DND-41 (cell line): Measurements from ENCODE around the gene SP7.

Source experiments
- ATAC-seq: fragments of 200-7000 bp; cut with Tn5 transposase; 3 replicates; pipeline ENCODE4 v1.9.1; 2021; ENCODE audit warnings: low read depth; ENCODE audit not compliant: insufficient read depth
- DNase-seq: peaks from one replicate; pipeline ENCODE4 v3.0.0-alpha.2; 2020
- H2AFZ ChIP-seq: 2 replicates; pipeline ENCODE4 v1.6.0; 2012; ENCODE audit warnings: low read depth, low read length
- H3K27ac ChIP-seq: 2 replicates; pipeline ENCODE4 v1.5.1; 2012; ENCODE audit warnings: low read length, inconsistent platforms
- H3K27me3 ChIP-seq: fragments of 200-600 bp; sonication (generic); 2 replicates; pipeline ENCODE4 v1.6.0; 2012; ENCODE audit warnings: low read length, mild to moderate bottlenecking, inconsistent platforms; ENCODE audit not compliant: insufficient read depth, poor library complexity
- H3K36me3 ChIP-seq: 2 replicates; pipeline ENCODE4 v1.5.1; 2012; ENCODE audit warnings: low read length, inconsistent platforms; ENCODE audit not compliant: insufficient read depth
- H3K4me1 ChIP-seq: 2 replicates; pipeline ENCODE4 v1.5.1; 2012; ENCODE audit warnings: mild to moderate bottlenecking, low read length; ENCODE audit not compliant: insufficient read depth
- H3K4me2 ChIP-seq: 2 replicates; pipeline ENCODE4 v1.6.0; 2012; ENCODE audit warnings: mild to moderate bottlenecking, moderate library complexity, low read length, inconsistent platforms; ENCODE audit not compliant: insufficient read depth
- H3K4me3 ChIP-seq, 2 experiments: fragments of 200-600 bp in 1 of 2; shearing (Covaris generic) in 1 of 2; 2 replicates each; pipeline ENCODE4 v1.5.1; 2012 to 2016; ENCODE audit warnings: inconsistent platforms in 2 of 2, low read length in 2 of 2, mild to moderate bottlenecking in 2 of 2, low read depth in 1 of 2, moderate library complexity in 1 of 2
- H3K79me2 ChIP-seq: 2 replicates; pipeline ENCODE4 v1.6.0; 2012; ENCODE audit warnings: low read length, inconsistent platforms; ENCODE audit not compliant: insufficient read depth
- H3K9ac ChIP-seq: 2 replicates; pipeline ENCODE4 v1.6.0; 2012; ENCODE audit warnings: low read depth, mild to moderate bottlenecking, inconsistent platforms, low read length, moderate library complexity
- H3K9me3 ChIP-seq: 2 replicates; pipeline ENCODE4 v1.5.1; 2012; ENCODE audit warnings: low read length, moderate library complexity, mild to moderate bottlenecking, inconsistent platforms; ENCODE audit not compliant: insufficient read depth, severe bottlenecking
- H4K20me1 ChIP-seq: 2 replicates; pipeline ENCODE4 v1.6.0; 2012; ENCODE audit warnings: low read length; ENCODE audit not compliant: insufficient read depth
- CTCF ChIP-seq: IDR thresholded peaks from 2 replicates; pipeline ENCODE4 v1.5.1; 2012; ENCODE audit warnings: borderline replicate concordance, low read length, moderate library complexity, mild to moderate bottlenecking; ENCODE audit not compliant: poor library complexity, severe bottlenecking; ENCODE audit errors: extremely low read depth
- EZH2 ChIP-seq: IDR thresholded peaks from 3 replicates; pipeline ENCODE4 v1.6.1; 2012; ENCODE audit warnings: borderline replicate concordance, low read depth, mild to moderate bottlenecking, moderate library complexity, low read length, inconsistent platforms; ENCODE audit not compliant: severe bottlenecking

The SP7 gene

DNA sequence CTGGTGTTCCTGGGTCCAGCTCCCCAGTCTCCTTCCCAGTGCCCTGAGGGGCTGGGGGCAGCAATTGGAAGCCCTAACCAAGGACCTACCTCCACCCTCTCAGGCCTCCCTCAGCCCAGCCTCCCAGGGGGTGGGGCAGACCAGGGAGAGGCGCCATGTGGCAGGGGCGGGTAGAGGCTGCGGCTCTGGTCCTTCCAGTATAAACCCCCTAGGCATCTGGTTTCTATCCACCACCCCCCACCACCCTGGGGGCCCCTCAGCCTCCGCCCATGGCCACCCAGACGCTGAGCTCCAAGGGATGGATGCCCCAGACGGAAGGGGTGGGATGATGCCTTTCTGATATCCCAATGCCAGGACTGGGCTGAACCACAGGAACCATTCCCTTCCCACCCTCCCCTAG lies 2.8 kb upstream of the SP7 start:
- Histone ChIP-seq H3K27ac (no peak overlapping the region), H3K4me3 (no peak overlapping the region), H3K79me2 (no peaks in the 10 kb centered on the region), H3K36me3 (no peaks in the 10 kb centered on the region), H3K9ac (no peak overlapping the region), H4K20me1 (no peaks in the 10 kb centered on the region), H3K4me2 (no peak overlapping the region), H3K9me3 (no peaks in the 10 kb centered on the region), H3K27me3 (peaks cover 46% of the 10 kb centered on the region), H2AFZ (no peak overlapping the region), H3K4me1 (no peaks in the 10 kb centered on the region)
- TF ChIP-seq EZH2 (no peak), CTCF (no peak)
- no peak for ATAC-seq
- no peak for DNase-seq

DNA sequence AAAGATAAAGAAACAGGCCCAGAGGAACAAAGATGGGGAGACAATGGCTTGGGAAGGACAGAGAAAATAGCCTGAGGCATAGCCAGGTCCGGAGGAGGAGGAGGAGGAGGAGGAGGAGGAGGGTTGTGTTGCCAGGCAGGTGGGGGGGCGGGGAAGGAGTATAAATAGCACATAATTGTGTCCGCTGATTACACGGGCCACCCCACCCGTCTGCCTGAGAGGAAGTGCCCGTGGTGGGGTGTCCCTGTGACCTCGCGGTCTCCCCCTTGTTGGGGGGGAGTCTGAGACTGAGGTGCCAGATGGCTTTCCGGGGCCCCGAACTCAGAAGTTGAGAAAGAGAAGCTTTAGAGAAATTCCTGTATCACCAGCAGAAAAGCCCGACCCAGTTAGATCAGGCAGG lies 1.9 kb upstream of the SP7 start:
- no peak for DNase-seq
- TF ChIP-seq EZH2, result no peak
- no peak for TF ChIP-seq CTCF

GRCh38 chr12:53334822-53335221 lies 1.3 kb downstream of the SP7 start:
- ATAC-seq (no peak), DNase-seq (no peak)
- no peak overlapping the region for H2AFZ ChIP-seq
- H3K36me3 ChIP-seq, result no peaks in the 10 kb centered on the region
- H3K4me2 ChIP-seq, result no peak overlapping the region
- H3K4me1 ChIP-seq, result no peaks in the 10 kb centered on the region
- H3K4me3 ChIP-seq, result no peak overlapping the region
- H4K20me1 ChIP-seq, result no peaks in the 10 kb centered on the region
- no peaks in the 10 kb centered on the region for H3K79me2 ChIP-seq
- peaks cover 38% of the 10 kb centered on the region for H3K27me3 ChIP-seq
- no peak overlapping the region for H3K9ac ChIP-seq
- no peaks in the 10 kb centered on the region for H3K9me3 ChIP-seq
- TF ChIP-seq CTCF (no peak), EZH2 (no peak)
- no peak overlapping the region for H3K27ac ChIP-seq

More for the DNA sequence above, 1.9 kb upstream of the SP7 start:
- no peaks in the 10 kb centered on the region for H3K9me3 ChIP-seq
- no peaks in the 10 kb centered on the region for H3K4me1 ChIP-seq
- H3K79me2 ChIP-seq, result no peaks in the 10 kb centered on the region
- H2AFZ ChIP-seq, result no peak overlapping the region
- H3K4me2 ChIP-seq, result no peak overlapping the region
- no peak overlapping the region for H3K27ac ChIP-seq
- H3K9ac ChIP-seq, result no peak overlapping the region
- peaks cover 42% of the 10 kb centered on the region for H3K27me3 ChIP-seq
- no peaks in the 10 kb centered on the region for H3K36me3 ChIP-seq
- no peaks in the 10 kb centered on the region for H4K20me1 ChIP-seq
- no peak for ATAC-seq
- no peak overlapping the region for H3K4me3 ChIP-seq

DNA sequence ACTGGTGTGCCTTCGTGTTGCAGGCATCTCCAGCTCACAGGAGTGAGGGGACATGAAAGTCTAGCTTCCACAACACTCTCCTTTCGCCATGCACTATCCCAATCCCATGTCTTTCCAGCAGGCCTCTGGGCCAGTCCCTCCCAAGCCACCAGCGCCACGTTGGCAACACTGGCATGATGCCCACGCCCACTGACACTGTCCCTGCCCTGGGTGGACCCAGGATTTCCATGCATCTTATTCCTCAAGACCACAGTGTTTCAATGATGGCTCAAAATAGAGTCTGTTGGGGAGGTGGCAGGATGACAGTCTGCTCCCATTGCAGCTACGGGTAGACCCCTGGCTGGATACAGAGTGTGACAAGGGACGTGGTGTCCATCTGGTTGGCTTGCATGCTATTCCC lies 2.3 kb downstream of the SP7 start:
- peaks cover 35% of the 10 kb centered on the region for H3K27me3 ChIP-seq
- H3K9ac ChIP-seq, result no peak overlapping the region
- no peak overlapping the region for H2AFZ ChIP-seq

More for the DNA sequence above, 2.3 kb downstream of the SP7 start:
- no peaks in the 10 kb centered on the region for H3K9me3 ChIP-seq
- no peak overlapping the region for H3K4me3 ChIP-seq
- no peak overlapping the region for H3K27ac ChIP-seq
- H3K4me1 ChIP-seq, result no peaks in the 10 kb centered on the region
- no peaks in the 10 kb centered on the region for H3K36me3 ChIP-seq
- TF ChIP-seq EZH2, result no peak
- TF ChIP-seq CTCF, result no peak
- no peaks in the 10 kb centered on the region for H3K79me2 ChIP-seq
- ATAC-seq, result no peak
- no peak for DNase-seq
- no peak overlapping the region for H3K4me2 ChIP-seq
- no peaks in the 10 kb centered on the region for H4K20me1 ChIP-seq
